Measurements from ENCODE around the gene PTPRD.

PTPRD gene

DNA sequence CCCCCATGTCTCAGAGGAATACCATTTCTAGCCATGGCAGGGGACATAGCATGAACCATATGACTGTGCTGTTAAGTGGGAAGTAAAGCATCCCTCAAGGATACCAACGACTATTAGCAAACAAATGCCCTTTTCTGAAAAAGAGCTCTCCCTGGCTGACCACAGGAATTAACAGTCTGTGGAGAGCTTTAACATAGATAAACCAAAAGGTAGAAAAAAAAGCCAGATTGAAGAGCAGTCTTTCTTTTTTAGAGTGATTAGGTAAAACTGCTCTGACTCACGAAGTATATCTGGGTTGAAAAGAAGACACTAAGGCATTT lies 2280.5 kb downstream of the PTPRD start:
- no peak for DNase-seq (ENCODE audit: low spot score)

DNA sequence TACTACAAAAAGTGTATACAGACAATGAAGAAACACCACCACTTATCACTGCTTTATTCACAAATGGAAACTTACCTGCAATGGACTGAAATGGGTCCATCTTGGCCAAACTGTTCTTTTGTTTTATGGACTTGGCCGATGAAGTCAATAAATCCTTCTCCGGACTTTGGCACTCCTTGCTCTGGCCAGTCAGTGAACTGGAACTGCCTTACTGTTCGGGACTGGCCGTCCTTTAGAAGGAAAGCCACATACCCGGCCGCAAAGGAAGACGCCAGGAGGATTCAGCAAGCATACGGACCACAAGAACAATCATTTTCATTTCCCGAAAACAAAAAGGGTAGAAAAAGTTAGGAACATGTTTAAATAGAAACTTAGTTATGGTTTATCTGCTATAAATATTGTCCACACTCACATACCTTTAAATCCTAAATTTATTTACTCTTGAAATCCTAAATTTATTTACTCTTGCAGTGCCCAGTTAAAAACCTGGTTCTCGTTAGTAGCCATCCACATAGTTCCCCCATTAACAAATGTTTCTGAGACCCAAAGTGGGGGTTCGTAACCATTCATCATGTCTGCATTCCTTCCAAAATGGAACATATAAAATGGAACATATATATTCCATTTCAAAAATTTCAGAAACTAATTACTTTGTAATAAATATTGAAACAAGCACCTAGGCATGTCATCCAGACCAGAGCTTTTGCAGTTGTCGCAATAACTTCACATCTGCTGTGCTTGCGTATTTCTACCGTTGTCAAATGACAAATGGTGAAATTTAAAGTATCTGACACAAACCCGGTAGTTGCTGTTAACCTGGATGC lies 2281.1 kb downstream of the PTPRD start:
- DNase-seq (ENCODE audit: low spot score) = no peak

- no peak for DNase-seq (ENCODE audit: low spot score)
Measured at GRCh38 chr9:8329561-8330283, 2283.1 kb downstream of the PTPRD start.

DNA sequence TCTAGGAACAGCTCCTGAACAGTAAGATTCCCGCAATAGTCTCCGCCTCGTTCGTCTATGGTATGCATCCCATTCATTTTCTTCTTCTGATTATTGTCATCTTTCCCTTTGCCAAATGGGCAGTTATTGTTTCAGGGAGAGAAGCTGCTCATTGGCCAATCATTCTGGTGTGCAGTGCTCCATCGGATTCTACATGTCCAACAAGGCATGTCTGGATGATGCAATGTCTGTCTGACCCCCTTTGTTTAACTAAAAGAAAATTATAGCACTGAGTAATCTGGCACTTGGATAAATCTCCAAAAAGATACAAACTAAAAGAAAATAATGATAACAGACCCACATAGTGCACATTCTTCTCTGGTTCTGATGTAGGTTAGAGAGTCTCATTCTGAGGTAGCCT lies 2297.6 kb downstream of the PTPRD start:
- DNase-seq (ENCODE audit: low spot score) = no peak

DNA sequence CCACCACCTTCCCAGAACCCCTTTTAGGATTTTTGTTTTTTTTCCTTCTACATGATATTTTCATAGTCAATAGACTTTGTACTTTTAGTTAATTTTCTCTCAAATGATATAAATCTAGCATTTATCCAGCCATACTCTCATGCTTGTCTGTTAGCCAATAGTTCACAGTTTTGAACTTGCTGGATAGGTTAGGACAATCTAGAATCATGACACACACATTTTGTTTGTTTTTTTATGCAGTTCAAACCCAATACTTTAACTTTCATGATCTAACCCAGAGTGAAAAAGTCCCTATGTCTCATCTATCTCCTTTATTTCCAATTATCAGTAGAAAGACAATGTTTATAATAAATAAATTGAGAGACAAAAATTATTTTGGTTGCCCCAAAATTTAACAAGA lies 2303.5 kb downstream of the PTPRD start:
- DNase-seq (ENCODE audit: low spot score) = no peak

GRCh38 chr9:8304720-8305119 lies 2308.1 kb downstream of the PTPRD start:
- no peak for DNase-seq (ENCODE audit: low spot score)

DNA sequence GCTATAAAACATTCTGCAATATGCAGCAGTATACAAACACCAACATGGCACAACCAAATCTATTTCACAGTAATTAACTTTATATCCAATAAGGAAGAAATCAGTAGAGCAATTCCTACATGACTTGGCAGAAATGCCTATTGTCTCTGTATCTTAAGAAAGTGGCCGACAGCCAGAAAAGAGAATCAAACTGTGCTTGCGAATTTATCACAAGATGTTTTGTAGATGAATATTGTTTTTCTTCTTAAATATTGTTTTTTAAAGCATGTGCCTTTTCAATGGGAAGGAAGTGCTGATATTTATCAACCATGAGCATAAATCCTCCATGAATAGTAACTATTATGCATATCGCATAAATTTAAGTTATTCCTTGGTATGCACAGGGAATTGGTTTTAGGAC lies 2311.5 kb downstream of the PTPRD start:
- DNase-seq (ENCODE audit: low spot score) = no peak

DNA sequence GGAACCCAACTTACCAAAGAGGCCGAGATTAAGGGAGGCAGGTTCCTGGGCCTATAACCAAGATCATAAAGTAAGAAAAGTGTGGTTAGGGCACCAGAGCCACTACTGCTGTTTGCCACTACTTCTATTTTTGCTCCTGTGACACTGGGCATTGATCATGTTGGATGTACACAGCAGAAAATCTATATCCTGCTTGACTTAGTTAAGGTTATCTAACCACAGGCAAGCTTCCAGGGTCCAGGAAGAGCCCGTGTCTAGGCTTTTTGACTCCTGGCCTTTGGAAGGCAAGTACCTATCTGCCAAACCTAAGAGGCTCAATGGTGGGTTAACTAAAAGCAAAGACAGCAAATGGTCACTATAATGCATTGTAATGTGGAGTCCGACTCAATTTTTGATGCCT lies 2315.8 kb downstream of the PTPRD start:
- no peak for DNase-seq (ENCODE audit: low spot score)

DNA sequence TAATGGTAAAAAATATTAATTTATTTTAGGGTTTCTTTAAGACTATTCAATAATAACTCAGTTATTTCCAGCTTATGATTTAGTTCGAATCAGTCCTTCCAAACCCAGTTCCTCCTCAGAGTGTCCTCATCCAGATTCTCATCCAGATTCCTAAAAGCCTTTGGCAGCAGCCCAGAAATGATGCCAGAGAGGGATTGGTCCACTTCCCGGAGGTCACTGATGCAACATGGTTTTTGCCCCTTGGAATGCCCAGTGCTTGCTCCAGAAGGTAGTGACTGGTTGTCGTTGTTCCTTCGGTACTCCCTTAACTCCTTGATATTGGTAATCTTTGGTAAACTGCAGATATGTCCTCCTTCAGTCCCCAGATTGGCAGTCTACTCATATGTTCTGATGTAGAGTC lies 2320.1 kb downstream of the PTPRD start:
- no peak for DNase-seq (ENCODE audit: low spot score)

GRCh38 chr9:8289681-8290080 lies 2323.1 kb downstream of the PTPRD start:
- DNase-seq (ENCODE audit: low spot score) = no peak

GRCh38 chr9:8287970-8288369 lies 2324.8 kb downstream of the PTPRD start:
- no peak for DNase-seq (ENCODE audit: low spot score)

DNA sequence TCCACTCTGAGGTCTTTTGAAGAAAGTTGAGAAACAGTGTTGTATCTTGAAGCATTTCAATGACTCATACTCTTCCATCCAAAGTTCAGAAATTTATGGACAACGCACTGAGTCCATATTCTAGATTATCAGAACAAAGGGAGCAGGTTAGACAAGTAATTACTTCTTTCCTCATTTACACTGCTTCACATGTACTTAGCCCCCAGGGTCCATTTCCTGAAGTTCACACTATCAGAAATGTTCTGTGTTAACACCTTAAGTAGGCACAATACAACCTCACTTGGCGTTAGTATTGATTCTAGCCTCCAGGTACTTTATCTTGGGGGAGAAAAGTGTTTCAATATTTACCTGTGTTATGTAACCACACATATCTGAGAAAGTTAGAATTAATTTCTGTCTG lies 2325.3 kb downstream of the PTPRD start:
- DNase-seq (ENCODE audit: low spot score) = no peak

DNA sequence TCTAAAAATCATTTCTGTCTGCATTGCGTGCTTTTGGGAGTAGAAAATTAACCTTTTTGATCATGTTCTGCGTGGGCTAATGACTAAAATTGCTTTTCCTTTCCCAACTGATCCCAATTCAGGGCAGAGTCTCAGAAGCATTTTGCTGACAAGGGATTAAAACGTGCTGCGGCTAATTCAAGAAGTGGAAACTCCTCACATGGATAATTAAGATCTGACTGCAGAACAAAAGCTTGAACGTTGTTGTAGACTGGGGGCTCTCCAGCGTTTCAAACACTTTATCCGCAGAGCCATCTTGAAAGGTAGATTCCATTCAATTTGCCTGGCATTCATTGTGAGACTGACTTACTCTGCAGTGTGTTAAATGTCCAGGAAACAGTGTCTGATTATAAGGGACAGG lies 2327.9 kb downstream of the PTPRD start:
- no peak for DNase-seq (ENCODE audit: low spot score)

- DNase-seq (ENCODE audit: low spot score) = no peak
Measured at GRCh38 chr9:8282535-8282934, 2330.3 kb downstream of the PTPRD start.

DNA sequence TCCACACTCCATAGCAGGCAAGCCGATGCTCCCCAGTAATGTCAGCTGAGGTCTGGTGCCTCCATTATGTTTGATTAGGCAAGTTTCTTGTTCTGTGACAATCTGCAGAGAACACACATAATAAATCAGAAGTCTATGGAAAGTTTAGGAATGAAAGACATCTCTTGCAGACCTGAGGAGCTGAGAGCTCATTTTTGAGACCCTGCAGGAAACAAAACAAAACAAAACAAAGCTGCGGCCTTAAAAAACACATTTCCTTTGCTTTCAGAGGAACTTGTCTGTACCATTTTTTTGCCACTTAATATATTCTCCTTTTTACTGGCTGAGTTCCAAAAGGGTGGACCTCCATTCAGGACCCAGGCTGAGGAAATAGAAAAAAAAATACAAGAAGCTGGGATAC lies 2332.0 kb downstream of the PTPRD start:
- DNase-seq (ENCODE audit: low spot score) = no peak

- DNase-seq (ENCODE audit: low spot score) = no peak
Measured at GRCh38 chr9:8278048-8278447, 2334.8 kb downstream of the PTPRD start.

DNA sequence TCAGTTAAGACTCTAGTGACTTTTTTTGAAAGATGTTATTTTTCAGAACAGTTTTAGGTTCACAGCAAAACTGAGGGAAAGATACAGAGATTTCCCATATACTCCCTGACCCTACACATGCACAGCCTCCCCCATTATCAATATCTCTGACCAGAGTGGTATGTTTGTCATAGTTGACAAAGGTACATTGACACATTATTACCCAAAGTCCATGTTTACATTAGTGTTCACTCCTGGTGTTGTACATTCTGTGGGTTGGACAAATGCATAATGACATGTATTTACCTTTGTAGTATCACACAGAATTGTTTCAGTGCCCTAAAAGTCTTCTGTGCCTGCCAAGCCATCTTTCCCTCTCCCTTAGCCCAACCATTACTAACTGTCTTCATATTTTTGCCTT lies 2342.6 kb downstream of the PTPRD start:
- no peak for DNase-seq (ENCODE audit: low spot score)

GRCh38 chr9:8268881-8269280 lies 2343.9 kb downstream of the PTPRD start:
- no peak for DNase-seq (ENCODE audit: low spot score)

GRCh38 chr9:8268216-8268878 lies 2344.5 kb downstream of the PTPRD start:
- DNase-seq (ENCODE audit: low spot score) = no peak

DNA sequence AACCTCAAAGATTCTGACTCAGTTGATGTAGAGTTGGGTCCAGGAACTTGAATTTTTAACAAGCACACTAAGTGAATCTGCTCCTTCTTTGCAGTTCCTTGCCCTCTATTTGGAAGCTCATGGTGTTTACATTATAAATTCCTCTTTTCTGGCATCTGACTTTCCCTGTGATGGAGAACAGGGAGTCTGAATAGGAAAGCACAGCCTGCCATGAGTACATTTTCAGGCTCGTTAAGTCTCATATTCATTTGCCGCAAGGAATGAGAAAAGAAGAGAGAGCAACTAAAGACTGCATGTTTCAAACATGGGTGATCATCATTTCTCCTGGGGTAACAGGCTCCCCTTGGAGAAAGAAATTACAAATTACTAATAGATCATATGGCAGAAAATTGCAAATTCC lies 2345.2 kb downstream of the PTPRD start:
- no peak for DNase-seq (ENCODE audit: low spot score)

GRCh38 chr9:8266861-8267260 lies 2345.9 kb downstream of the PTPRD start:
- no peak for DNase-seq (ENCODE audit: low spot score)

DNA sequence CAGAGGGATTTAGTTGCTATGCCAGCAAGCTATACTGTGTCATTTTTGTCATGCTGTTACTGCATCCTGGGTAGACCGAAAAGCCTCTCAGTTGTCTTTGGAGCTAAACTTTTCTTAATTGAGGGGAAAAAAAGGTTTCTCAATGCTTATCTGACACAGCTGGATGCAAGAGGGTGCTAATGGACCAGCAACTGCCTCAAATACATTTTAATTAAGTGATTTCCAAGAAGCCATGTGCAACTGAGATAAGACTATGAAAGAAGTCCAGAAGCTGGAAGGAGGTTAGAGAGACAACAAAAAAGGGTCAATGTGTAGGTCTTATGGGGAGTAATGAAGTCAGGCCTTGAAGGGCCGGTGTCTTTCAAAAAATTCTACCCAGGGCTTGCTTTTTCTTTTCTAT lies 2347.5 kb downstream of the PTPRD start:
- no peak for DNase-seq (ENCODE audit: low spot score)
